A673 (cell line): ENCODE measurements around the gene DEPDC7. TPM values are rescaled to one million over a fixed set of nuclear protein-coding genes. Genes with fewer than 3 reads are reported as not detected.

ENCODE experiments used
- BruUV-seq: library from RNA; stranded (reverse); fragments of 400-500 nt; replicated peaks from 2 replicates; lab custom pipeline; 2021; lab: Mats Ljungman, UMichigan
- CTCF ChIA-PET: fragments of 300-600 bp; sonication (Branson Sonifier 250); formaldehyde crosslinking; loops from one replicate; lab custom pipeline; 2022; ENCODE audit warnings: antibody characterized with exemption; lab: Charles Lee
- POLR2A ChIA-PET: fragments of 300-600 bp; sonication (Branson Sonifier 250); formaldehyde crosslinking; loops from one replicate; lab custom pipeline; 2022; ENCODE audit warnings: antibody characterized with exemption; ENCODE audit not compliant: low non-redundant PET; lab: Charles Lee
- DNase-seq: peaks from one replicate; pipeline ENCODE4 v3.0.0-alpha.2; 2015; ENCODE audit warnings: low spot score
- H3K27ac ChIP-seq: fragments of 200-600 bp; sonication (generic); 2 replicates; pipeline ENCODE4 v1.5.1; 2016; ENCODE audit warnings: mixed run types, low read depth, mild to moderate bottlenecking, mixed read lengths, antibody characterized with exemption, low read length; ENCODE audit not compliant: poor library complexity, severe bottlenecking
- H3K27me3 ChIP-seq: fragments of 200-600 bp; sonication (generic); replicated peaks from 2 replicates; pipeline ENCODE4 v1.6.1; 2017; ENCODE audit warnings: mixed run types, low read depth, mild to moderate bottlenecking, mixed read lengths, antibody characterized with exemption, low read length; ENCODE audit not compliant: insufficient read depth, poor library complexity
- H3K36me3 ChIP-seq: fragments of 200-600 bp; sonication (generic); 2 replicates; pipeline ENCODE4 v1.6.1; 2016; ENCODE audit warnings: mixed run types, mild to moderate bottlenecking, mixed read lengths, antibody characterized with exemption, low read length; ENCODE audit not compliant: insufficient read depth, poor library complexity, severe bottlenecking
- H3K4me1 ChIP-seq: fragments of 200-600 bp; sonication (generic); 2 replicates; pipeline ENCODE4 v1.6.1; 2017; ENCODE audit warnings: mixed run types, mild to moderate bottlenecking, mixed read lengths, antibody characterized with exemption, low read length; ENCODE audit not compliant: insufficient read depth, poor library complexity, severe bottlenecking
- H3K4me3 ChIP-seq: fragments of 200-600 bp; sonication (generic); 2 replicates; pipeline ENCODE4 v1.5.1; 2016; ENCODE audit warnings: low read depth, mixed run types, mild to moderate bottlenecking, mixed read lengths, low read length; ENCODE audit not compliant: poor library complexity, severe bottlenecking
- H3K9me3 ChIP-seq: fragments of 200-600 bp; sonication (generic); 2 replicates; pipeline ENCODE4 v1.6.1; 2016; ENCODE audit warnings: mixed run types, low read depth, mild to moderate bottlenecking, mixed read lengths, antibody characterized with exemption, low read length; ENCODE audit not compliant: poor library complexity, severe bottlenecking
- EZH2 ChIP-seq: fragments of 200-600 bp; sonication (generic); IDR thresholded peaks from 2 replicates; pipeline ENCODE4 v1.6.1; 2017; ENCODE audit warnings: borderline replicate concordance, low read depth, mild to moderate bottlenecking, mixed read lengths, antibody characterized with exemption, low read length; ENCODE audit not compliant: poor library complexity, severe bottlenecking
- intact Hi-C: fragments of 100-400 bp; cut with micrococcal nuclease; formaldehyde crosslinking; loops from one replicate; pipeline ENCODE4 v1.10.0; 2022; ENCODE audit not compliant: unreplicated experiment
- total RNA-seq: library from RNA; stranded (reverse); gene quantifications from 2 replicates; pipeline ENCODE4 v1.2.3, GENCODE V29; 2021
- TF ChIP-seq, protein P1 (sequence below): fragments of 300-800, 200-600 bp; sonication (generic); conservative IDR thresholded peaks from 2 replicates; pipeline ENCODE4 v1.5.1; 2017; ENCODE audit warnings: low read depth, mild to moderate bottlenecking, antibody characterized with exemption, low read length, moderate library complexity, mixed read lengths

The DEPDC7 gene
- total RNA-seq, 1 experiment from 2014 or later = 11.4 TPM

DNA sequence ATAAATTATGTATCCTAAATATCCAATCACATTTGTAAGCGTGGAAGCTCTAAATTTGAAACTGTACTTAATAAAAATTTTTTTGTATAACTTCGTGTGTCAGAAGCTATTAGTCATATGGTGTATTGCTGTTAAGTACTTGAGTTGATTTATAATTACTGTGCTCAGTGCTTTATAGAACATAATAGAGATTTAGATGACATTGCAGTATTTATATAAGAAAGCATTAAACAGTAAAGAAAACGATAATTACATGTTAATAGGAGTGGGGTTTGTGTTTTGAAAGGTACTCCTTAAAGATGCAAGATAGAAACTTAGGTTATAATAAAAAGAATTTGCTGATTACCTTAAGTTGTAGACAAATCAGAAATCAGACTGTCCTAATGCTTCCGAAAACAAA is 17.8 kb downstream of the DEPDC7 start:
- Histone ChIP-seq H3K4me1 (no peaks in the 10 kb centered on the region), H3K9me3 (no peaks in the 10 kb centered on the region), H3K27me3 (no peaks in the 10 kb centered on the region), H3K4me3 (no peak overlapping the region), H3K27ac (no peak overlapping the region), H3K36me3 (no peaks in the 10 kb centered on the region)
- intact Hi-C loops = no loop called here
- DNase-seq = no peak
- BruUV-seq = no TSS peak
- ChIA-PET POLR2A (no interaction called here), CTCF (no interaction called here)
- TF ChIP-seq, protein P1, sequence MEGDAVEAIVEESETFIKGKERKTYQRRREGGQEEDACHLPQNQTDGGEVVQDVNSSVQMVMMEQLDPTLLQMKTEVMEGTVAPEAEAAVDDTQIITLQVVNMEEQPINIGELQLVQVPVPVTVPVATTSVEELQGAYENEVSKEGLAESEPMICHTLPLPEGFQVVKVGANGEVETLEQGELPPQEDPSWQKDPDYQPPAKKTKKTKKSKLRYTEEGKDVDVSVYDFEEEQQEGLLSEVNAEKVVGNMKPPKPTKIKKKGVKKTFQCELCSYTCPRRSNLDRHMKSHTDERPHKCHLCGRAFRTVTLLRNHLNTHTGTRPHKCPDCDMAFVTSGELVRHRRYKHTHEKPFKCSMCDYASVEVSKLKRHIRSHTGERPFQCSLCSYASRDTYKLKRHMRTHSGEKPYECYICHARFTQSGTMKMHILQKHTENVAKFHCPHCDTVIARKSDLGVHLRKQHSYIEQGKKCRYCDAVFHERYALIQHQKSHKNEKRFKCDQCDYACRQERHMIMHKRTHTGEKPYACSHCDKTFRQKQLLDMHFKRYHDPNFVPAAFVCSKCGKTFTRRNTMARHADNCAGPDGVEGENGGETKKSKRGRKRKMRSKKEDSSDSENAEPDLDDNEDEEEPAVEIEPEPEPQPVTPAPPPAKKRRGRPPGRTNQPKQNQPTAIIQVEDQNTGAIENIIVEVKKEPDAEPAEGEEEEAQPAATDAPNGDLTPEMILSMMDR = no peak
- no peak for TF ChIP-seq EZH2

DNA sequence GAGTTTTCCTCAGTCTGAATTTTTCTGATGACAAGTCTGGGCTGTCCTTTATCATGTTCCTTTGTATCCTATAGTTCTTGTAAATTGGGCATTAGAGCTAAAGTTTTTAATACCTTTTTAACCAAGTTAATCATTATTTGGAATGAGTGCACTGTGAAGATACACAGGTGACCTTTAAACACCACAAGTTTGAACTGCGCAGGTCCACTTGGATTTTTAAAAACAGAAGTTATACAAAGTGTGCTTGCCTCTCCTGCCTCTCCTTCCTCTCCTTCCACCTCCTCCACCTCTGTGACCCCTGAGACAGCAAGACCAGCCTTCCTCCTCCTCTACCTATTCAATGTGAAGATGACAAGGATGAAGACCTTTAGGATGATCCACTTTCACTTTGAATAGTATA is 19.3 kb downstream of the DEPDC7 start:
- H3K27me3 ChIP-seq = no peaks in the 10 kb centered on the region
- ChIA-PET POLR2A (interaction anchor here (0.6 kb wide), 1 partner anchor 154 kb away, joined by 3 read pairs; no protein-coding TSS in a partner anchor), CTCF (no interaction called here)
- no peak overlapping the region for H3K4me3 ChIP-seq
- H3K27ac ChIP-seq = no peak overlapping the region
- no peak for DNase-seq
- TF ChIP-seq, protein P1 = no peak
- no peak for TF ChIP-seq EZH2
- BruUV-seq = no TSS peak
- H3K36me3 ChIP-seq = no peaks in the 10 kb centered on the region
- H3K9me3 ChIP-seq = no peaks in the 10 kb centered on the region
- H3K4me1 ChIP-seq = peaks cover 3% of the 10 kb centered on the region
- intact Hi-C loops = no loop called here

- Histone ChIP-seq H3K9me3 (no peaks in the 10 kb centered on the region), H3K36me3 (peaks cover 3% of the 10 kb centered on the region), H3K27ac (peak within 1 kb of the TSS; percentile 94), H3K4me1 (peaks cover 32% of the 10 kb centered on the region), H3K4me3 (peak within 1 kb of the TSS; percentile 63), H3K27me3 (no peaks in the 10 kb centered on the region)
- DNase-seq = peak; percentile 89
- no peak for TF ChIP-seq EZH2
- TF ChIP-seq, protein P1 = no peak
- ChIA-PET CTCF (interaction anchor here (0.6 to 2.3 kb wide), 3 partner anchors 26 to 120 kb away, joined by 3 to 9 read pairs (median 6); no protein-coding TSS in a partner anchor), POLR2A (no interaction called here)
- no TSS peak for BruUV-seq
- intact Hi-C loops = loop anchor here (2.0 to 5.0 kb wide), 3 partner anchors 15 to 147 kb away; partner anchors contain the start of genes DEPDC7 and QSER1
Measured at GRCh38 chr11:33039274-33040032, 23.8 kb downstream of the DEPDC7 start, which contains the start of gene TCP11L1. TSS of gene TCP11L1 (plus strand) at chr11:33039572. CDS start at chr11:33043774, 4,202 bp downstream.
